WTC11 (cell line): ENCODE results near the gene CLEC10A. TPM values are rescaled to one million over a fixed set of nuclear protein-coding genes. Genes with fewer than 3 reads are reported as not detected.

Experiments
- ATAC-seq: fragments of 200-7000 bp; cut with Tn5 transposase; 2 replicates; pipeline ENCODE4 v1.10.0; 2021; ENCODE audit warnings: mild to moderate bottlenecking, moderate library complexity
- Bru-seq: library from RNA; stranded (reverse); fragments of 400-500 nt; gene quantifications from one replicate; lab custom pipeline; 2021; lab: Mats Ljungman, UMichigan
- CTCF ChIA-PET: fragments of 300-600 bp; sonication (Branson Sonifier 250); formaldehyde crosslinking; loops from one replicate; lab custom pipeline; 2021; ENCODE audit warnings: antibody characterized with exemption; lab: Charles Lee
- POLR2A ChIA-PET: fragments of 350-600 bp; sonication (Branson Sonifier 250); formaldehyde crosslinking; loops from one replicate; lab custom pipeline; 2021; ENCODE audit warnings: antibody characterized with exemption; lab: Charles Lee
- DNase-seq: peaks from one replicate; pipeline ENCODE4 v3.0.0; 2021; ENCODE audit warnings: low spot score
- H3K27ac Mint-ChIP-seq: 2 replicates; pipeline ENCODE4 v1.8.0; 2021; ENCODE audit warnings: mixed read lengths
- H3K27me3 Mint-ChIP-seq: 2 replicates; pipeline ENCODE4 v1.8.0; 2021; ENCODE audit warnings: low read depth, mild to moderate bottlenecking, moderate library complexity, mixed read lengths
- H3K36me3 Mint-ChIP-seq: 2 replicates; pipeline ENCODE4 v1.8.0; 2021; ENCODE audit warnings: mixed read lengths
- H3K4me1 Mint-ChIP-seq: 2 replicates; pipeline ENCODE4 v1.8.0; 2022; ENCODE audit warnings: mixed read lengths
- H3K4me3 Mint-ChIP-seq: 2 replicates; pipeline ENCODE4 v1.8.0; 2021; ENCODE audit warnings: mild to moderate bottlenecking, moderate library complexity, mixed read lengths
- H3K9me3 Mint-ChIP-seq: 2 replicates; pipeline ENCODE4 v1.8.0; 2021; ENCODE audit warnings: mixed read lengths
- AR ChIP-seq: fragments of 250-450 bp; sonication (Bioruptor Pico); IDR thresholded peaks from 2 replicates; pipeline ENCODE4 v1.9.0; 2021; ENCODE audit warnings: mild to moderate bottlenecking
- ATF1 ChIP-seq: sonication (generic); formaldehyde crosslinking; IDR thresholded peaks from 2 replicates; pipeline ENCODE4 v1.8.1; 2023; ENCODE audit warnings: mild to moderate bottlenecking, moderate library complexity, missing genetic modification reagents
- ATF2 ChIP-seq: sonication (generic); formaldehyde crosslinking; IDR thresholded peaks from 2 replicates; pipeline ENCODE4 v1.8.1; 2022; ENCODE audit warnings: low read depth, missing genetic modification reagents, borderline replicate concordance
- CREB1 ChIP-seq: sonication (generic); formaldehyde crosslinking; IDR thresholded peaks from 2 replicates; pipeline ENCODE4 v1.8.0; 2023; ENCODE audit warnings: mild to moderate bottlenecking, missing genetic modification reagents
- ESRRA ChIP-seq: sonication (generic); formaldehyde crosslinking; IDR thresholded peaks from 2 replicates; pipeline ENCODE4 v1.8.1; 2022; ENCODE audit warnings: mild to moderate bottlenecking, missing genetic modification reagents, borderline replicate concordance
- FOXK1 ChIP-seq: sonication (generic); formaldehyde crosslinking; IDR thresholded peaks from 2 replicates; pipeline ENCODE4 v1.8.0; 2022; ENCODE audit warnings: mild to moderate bottlenecking, moderate library complexity, missing genetic modification reagents
- JUN ChIP-seq: sonication (generic); formaldehyde crosslinking; IDR thresholded peaks from 2 replicates; pipeline ENCODE4 v1.8.0; 2023; ENCODE audit warnings: mild to moderate bottlenecking, missing genetic modification reagents
- KAT7 ChIP-seq: sonication (generic); formaldehyde crosslinking; IDR thresholded peaks from 2 replicates; pipeline ENCODE4 v1.8.1; 2023; ENCODE audit warnings: missing genetic modification reagents, mild to moderate bottlenecking, borderline replicate concordance
- PREB ChIP-seq: sonication (generic); formaldehyde crosslinking; IDR thresholded peaks from 2 replicates; pipeline ENCODE4 v1.8.1; 2022; ENCODE audit warnings: mild to moderate bottlenecking, missing genetic modification reagents, moderate library complexity, borderline replicate concordance
- RORB ChIP-seq: fragments of 250-450 bp; sonication (Bioruptor Pico); IDR thresholded peaks from 2 replicates; pipeline ENCODE4 v1.9.0; 2021; ENCODE audit warnings: mild to moderate bottlenecking
- STAT6 ChIP-seq: sonication (generic); formaldehyde crosslinking; conservative IDR thresholded peaks from 2 replicates; pipeline ENCODE4 v1.8.1; 2023; ENCODE audit warnings: mild to moderate bottlenecking, low read depth, missing genetic modification reagents, moderate library complexity
- TCF7 ChIP-seq: sonication (generic); formaldehyde crosslinking; IDR thresholded peaks from 2 replicates; pipeline ENCODE4 v1.8.0; 2022; ENCODE audit warnings: mild to moderate bottlenecking, low read depth, missing genetic modification reagents, moderate library complexity
- ZMAT4 ChIP-seq: fragments of 250-450 bp; sonication (Bioruptor Pico); IDR thresholded peaks from 2 replicates; pipeline ENCODE4 v1.9.0; 2021; ENCODE audit warnings: mild to moderate bottlenecking
- ZNF138 ChIP-seq: sonication (generic); formaldehyde crosslinking; conservative IDR thresholded peaks from 2 replicates; pipeline ENCODE4 v1.8.1; 2022; ENCODE audit warnings: mild to moderate bottlenecking, moderate library complexity, missing genetic modification reagents
- ZNF317 ChIP-seq: sonication (generic); formaldehyde crosslinking; IDR thresholded peaks from 2 replicates; pipeline ENCODE4 v1.8.1; 2023; ENCODE audit warnings: low read depth, mild to moderate bottlenecking, moderate library complexity, missing genetic modification reagents, borderline replicate concordance
- ZNF423 ChIP-seq: fragments of 250-450 bp; sonication (Bioruptor Pico); IDR thresholded peaks from 2 replicates; pipeline ENCODE4 v2.1.2; 2022; ENCODE audit warnings: mild to moderate bottlenecking, moderate library complexity
- ZSCAN18 ChIP-seq: fragments of 250-450 bp; sonication (Bioruptor Pico); IDR thresholded peaks from 2 replicates; pipeline ENCODE4 v2.1.2; 2022; ENCODE audit warnings: mild to moderate bottlenecking, moderate library complexity
- long read RNA-seq, 3 experiments: library from RNA in 1 of 3; library from capped mRNA in 1 of 3; library from polyadenylated mRNA in 1 of 3; unstranded in 2 of 3; stranded (forward) in 1 of 3; transcript quantifications; one replicate each; pipeline ENCODE4 v2.0.0, GENCODE V29; 2021
- total RNA-seq: library from RNA; stranded (reverse); gene quantifications from 3 replicates; pipeline ENCODE4 v1.2.3, GENCODE V29; 2021

The CLEC10A gene
- 0.18 TPM in 1 of 3 replicates, not detected in the others for total RNA-seq
- Bru-seq, nascent RNA: not detected
- long read RNA-seq, experiment 1: 0 reads
- long read RNA-seq, experiment 2: 0 reads
- long read RNA-seq, experiment 3: 0 reads

GRCh38 chr17:7079581-7080455, at the start of gene CLEC10A:
Gene CLEC10A (minus strand): TSS chr17:7080251. CDS start chr17:7078812, 1,439 bp downstream.
- Mint-ChIP-seq H3K4me1 (no peaks in the 10 kb centered on the region), H3K27me3 (peaks cover 7% of the 10 kb centered on the region), H3K27ac (no peak within 1 kb of the TSS; the same call in 1 of the 2 replicates), H3K4me3 (no peak within 1 kb of the TSS), H3K36me3 (no peaks in the 10 kb centered on the region), H3K9me3 (peaks cover 8% of the 10 kb centered on the region)
- CTCF ChIA-PET: interaction anchor here (0.8 to 1.0 kb wide), 2 partner anchors 34 to 85 kb away, joined by 3 read pairs; no protein-coding TSS in a partner anchor
- no peak for TF ChIP-seq ESRRA (CRISPR knock-in tag)
- no peak for TF ChIP-seq ZMAT4
- TF ChIP-seq TCF7: no peak
- TF ChIP-seq PREB (CRISPR knock-in tag): no peak
- no peak for TF ChIP-seq ZSCAN18 (CRISPR knock-in tag)
- TF ChIP-seq CREB1 (CRISPR knock-in tag): no peak
- TF ChIP-seq ZNF317 (CRISPR knock-in tag): no peak
- no peak for TF ChIP-seq KAT7 (CRISPR knock-in tag)
- TF ChIP-seq FOXK1 (CRISPR knock-in tag): no peak
- no peak for TF ChIP-seq ATF1 (CRISPR knock-in tag)
- no peak for TF ChIP-seq JUN
- TF ChIP-seq RORB (CRISPR knock-in tag): no peak
- no peak for TF ChIP-seq STAT6 (CRISPR knock-in tag)
- TF ChIP-seq ZNF423 (CRISPR knock-in tag): no peak
- TF ChIP-seq AR (CRISPR knock-in tag): no peak
- no peak for TF ChIP-seq ATF2 (CRISPR knock-in tag)
- TF ChIP-seq ZNF138 (CRISPR knock-in tag): no peak
- POLR2A ChIA-PET: no interaction called here
- ATAC-seq (no peak), DNase-seq (no peak)
